Muscle of back (tissue), 11 donors: Measurements from ENCODE around the gene NUDCD3. TPM values are rescaled to one million over a fixed set of nuclear protein-coding genes. Genes with fewer than 3 reads are reported as not detected.

Source experiments
- DNase-seq, 3 donors: peaks; one replicate each; pipeline versions ENCODE4 v3.0.0 to v3.0.0-alpha.2; 2013
- polyA plus RNA-seq, 10 donors: library from polyadenylated mRNA; unstranded; fragments of 120-200 nt; gene quantifications; one replicate each; pipeline ENCODE4 v1.2.1, GENCODE V29; 2013; ENCODE audit not compliant: insufficient read length in 10 of 10

NUDCD3 gene
- polyA plus RNA-seq, 10 donors = 56.4 to 82.5 (median 70.5) TPM

GRCh38 chr7:44384586-44385433 is 105.6 kb downstream of the NUDCD3 start:
- no peak for DNase-seq

GRCh38 chr7:44383566-44383965 is 106.9 kb downstream of the NUDCD3 start:
- DNase-seq = no peak

- DNase-seq = peak in 1 of 3 donors; percentile 44
These were observed 107.8 kb downstream of the NUDCD3 start for GRCh38 chr7:44382459-44383265.

GRCh38 chr7:44381494-44382220 is 108.8 kb downstream of the NUDCD3 start:
- no peak for DNase-seq

- DNase-seq = no peak
These were observed 109.5 kb downstream of the NUDCD3 start for GRCh38 chr7:44380831-44381493.

- DNase-seq = no peak
These were observed 110.1 kb downstream of the NUDCD3 start for GRCh38 chr7:44380189-44380830.

- no peak for DNase-seq
These were observed 110.9 kb downstream of the NUDCD3 start for GRCh38 chr7:44379366-44380188.

- peak in 1 of 3 donors; percentile 46 for DNase-seq
These were observed 111.7 kb downstream of the NUDCD3 start for GRCh38 chr7:44378744-44379143.

- DNase-seq = no peak
These were observed 112.6 kb downstream of the NUDCD3 start for GRCh38 chr7:44377681-44378421.

GRCh38 chr7:44377134-44377463 is 113.4 kb downstream of the NUDCD3 start:
- DNase-seq = no peak

- DNase-seq = no peak
These were observed 113.9 kb downstream of the NUDCD3 start for GRCh38 chr7:44376429-44377133.

GRCh38 chr7:44375926-44376342 is 114.5 kb downstream of the NUDCD3 start:
- no peak for DNase-seq

GRCh38 chr7:44375236-44375699 is 115.2 kb downstream of the NUDCD3 start:
- DNase-seq = no peak

- no peak for DNase-seq
These were observed 116.3 kb downstream of the NUDCD3 start for GRCh38 chr7:44374007-44374763.

- no peak for DNase-seq
These were observed 117.1 kb downstream of the NUDCD3 start for GRCh38 chr7:44373418-44373740.

GRCh38 chr7:44372560-44373417 is 117.7 kb downstream of the NUDCD3 start:
- no peak for DNase-seq

- DNase-seq = no peak
These were observed 121.6 kb downstream of the NUDCD3 start for GRCh38 chr7:44368885-44369284.
